Measurements from ENCODE around the gene GPC6.

The GPC6 gene

DNA sequence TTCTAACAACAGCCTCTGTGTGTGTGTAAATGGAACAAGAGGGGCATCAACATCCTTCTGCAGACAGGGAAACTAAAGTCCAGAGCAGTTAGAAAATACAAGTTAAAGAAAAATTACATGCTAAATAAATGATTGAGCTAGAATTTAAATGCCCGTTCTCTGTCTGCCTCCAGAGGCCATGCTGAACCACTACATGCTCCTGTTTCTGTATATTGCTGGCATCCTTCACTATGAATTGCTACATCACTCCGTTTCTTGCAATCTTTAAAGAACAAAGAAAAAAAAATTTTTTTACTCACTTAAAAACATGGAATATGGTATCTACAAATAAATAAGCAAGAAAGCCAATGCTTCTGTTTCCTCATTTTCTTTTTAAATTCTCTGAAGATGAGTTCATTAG lies 1205.0 kb downstream of the GPC6 start:
- H3K9me3 Mint-ChIP-seq, result no peaks in the 10 kb centered on the region
- no peak overlapping the region for H3K4me3 Mint-ChIP-seq
- DNase-seq, result no peak
- H3K4me1 Mint-ChIP-seq, result peaks cover 12% of the 10 kb centered on the region
- H3K27ac Mint-ChIP-seq, result no peak overlapping the region
- H3K27me3 Mint-ChIP-seq (ENCODE audit: low read depth, poor library complexity), result peaks cover 3% of the 10 kb centered on the region
- no peaks in the 10 kb centered on the region for H3K36me3 Mint-ChIP-seq (ENCODE audit: low read depth)
- TF ChIP-seq, protein P1, sequence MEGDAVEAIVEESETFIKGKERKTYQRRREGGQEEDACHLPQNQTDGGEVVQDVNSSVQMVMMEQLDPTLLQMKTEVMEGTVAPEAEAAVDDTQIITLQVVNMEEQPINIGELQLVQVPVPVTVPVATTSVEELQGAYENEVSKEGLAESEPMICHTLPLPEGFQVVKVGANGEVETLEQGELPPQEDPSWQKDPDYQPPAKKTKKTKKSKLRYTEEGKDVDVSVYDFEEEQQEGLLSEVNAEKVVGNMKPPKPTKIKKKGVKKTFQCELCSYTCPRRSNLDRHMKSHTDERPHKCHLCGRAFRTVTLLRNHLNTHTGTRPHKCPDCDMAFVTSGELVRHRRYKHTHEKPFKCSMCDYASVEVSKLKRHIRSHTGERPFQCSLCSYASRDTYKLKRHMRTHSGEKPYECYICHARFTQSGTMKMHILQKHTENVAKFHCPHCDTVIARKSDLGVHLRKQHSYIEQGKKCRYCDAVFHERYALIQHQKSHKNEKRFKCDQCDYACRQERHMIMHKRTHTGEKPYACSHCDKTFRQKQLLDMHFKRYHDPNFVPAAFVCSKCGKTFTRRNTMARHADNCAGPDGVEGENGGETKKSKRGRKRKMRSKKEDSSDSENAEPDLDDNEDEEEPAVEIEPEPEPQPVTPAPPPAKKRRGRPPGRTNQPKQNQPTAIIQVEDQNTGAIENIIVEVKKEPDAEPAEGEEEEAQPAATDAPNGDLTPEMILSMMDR (IDR thresholded peaks at IDR 0.05), result no peak

DNA sequence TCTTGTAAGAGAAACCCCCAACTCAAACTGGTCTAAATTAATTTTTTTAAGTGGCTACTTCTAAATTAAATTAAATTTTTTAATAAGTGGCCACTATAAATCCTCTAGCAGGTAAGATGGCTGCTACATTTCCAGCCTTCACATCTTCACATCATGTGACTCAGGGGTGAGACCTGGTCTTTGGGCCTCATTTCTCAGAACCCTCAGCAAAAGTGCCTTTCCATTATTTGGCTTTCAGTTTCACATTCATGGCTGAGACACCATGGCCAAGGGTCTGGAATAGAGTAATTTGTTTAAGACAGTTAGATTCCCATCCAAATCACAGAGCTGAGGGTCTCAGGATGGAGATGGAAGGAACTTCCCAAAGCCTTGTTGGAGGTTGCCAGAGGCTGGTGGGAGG lies 1205.4 kb downstream of the GPC6 start:
- TF ChIP-seq, protein P1 (IDR thresholded peaks at IDR 0.05), result no peak
- Mint-ChIP-seq H3K4me1 (peaks cover 12% of the 10 kb centered on the region), H3K4me3 (no peak overlapping the region), H3K27ac (peak overlapping the region; percentile 86), H3K9me3 (no peaks in the 10 kb centered on the region), H3K27me3 (ENCODE audit: low read depth, poor library complexity) (peaks cover 3% of the 10 kb centered on the region), H3K36me3 (ENCODE audit: low read depth) (no peaks in the 10 kb centered on the region)
- no peak for DNase-seq

DNA sequence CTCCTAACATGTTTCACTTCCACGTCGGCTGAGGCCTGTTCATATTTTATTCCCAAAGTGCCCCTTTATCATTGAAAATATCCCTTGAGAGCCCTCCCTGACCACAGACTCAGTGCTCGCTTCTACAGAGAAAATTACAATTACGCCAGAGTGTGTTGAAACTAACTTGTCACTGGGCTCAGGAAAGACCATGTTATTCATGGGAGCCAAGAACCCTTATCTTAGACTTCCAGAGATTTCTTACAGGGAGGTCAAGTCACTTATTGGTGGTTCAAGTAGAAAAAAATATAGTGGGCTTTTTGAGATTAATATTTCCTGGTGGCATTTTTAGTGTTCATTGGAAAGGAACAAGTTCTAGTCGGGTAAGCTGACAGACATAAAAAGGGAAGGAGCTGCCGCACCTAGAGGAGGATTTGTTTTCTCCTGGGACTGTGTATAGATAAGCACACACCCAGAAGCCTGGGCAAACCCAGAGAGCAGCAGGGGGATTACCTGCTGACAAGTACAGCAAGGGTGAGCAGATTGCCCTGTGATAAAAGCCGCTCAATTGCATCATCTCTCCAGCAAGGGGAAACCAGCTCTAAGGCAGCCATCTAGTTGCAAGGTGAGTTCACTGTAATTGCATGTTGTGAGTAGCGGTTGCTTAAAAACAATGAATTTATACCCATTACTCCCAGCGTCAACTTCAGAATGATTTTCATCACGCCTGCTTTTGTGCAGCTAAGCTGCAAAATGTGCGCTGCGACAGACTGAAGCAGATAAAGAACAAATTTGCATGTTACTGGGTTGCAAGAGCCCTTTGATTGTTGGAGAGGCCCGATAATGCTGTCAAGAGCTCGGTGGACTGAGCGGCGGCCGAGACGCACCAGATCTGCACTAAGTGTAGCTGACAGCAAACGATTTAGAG lies 1206.7 kb downstream of the GPC6 start:
- H3K36me3 Mint-ChIP-seq (ENCODE audit: low read depth), result no peaks in the 10 kb centered on the region
- H3K9me3 Mint-ChIP-seq, result no peaks in the 10 kb centered on the region
- peaks cover 6% of the 10 kb centered on the region for H3K27me3 Mint-ChIP-seq (ENCODE audit: low read depth, poor library complexity)
- TF ChIP-seq, protein P1 (IDR thresholded peaks at IDR 0.05), result no peak
- no peak for DNase-seq
- H3K27ac Mint-ChIP-seq, result no peak overlapping the region
- H3K4me3 Mint-ChIP-seq, result no peak overlapping the region
- H3K4me1 Mint-ChIP-seq, result peaks cover 12% of the 10 kb centered on the region

DNA sequence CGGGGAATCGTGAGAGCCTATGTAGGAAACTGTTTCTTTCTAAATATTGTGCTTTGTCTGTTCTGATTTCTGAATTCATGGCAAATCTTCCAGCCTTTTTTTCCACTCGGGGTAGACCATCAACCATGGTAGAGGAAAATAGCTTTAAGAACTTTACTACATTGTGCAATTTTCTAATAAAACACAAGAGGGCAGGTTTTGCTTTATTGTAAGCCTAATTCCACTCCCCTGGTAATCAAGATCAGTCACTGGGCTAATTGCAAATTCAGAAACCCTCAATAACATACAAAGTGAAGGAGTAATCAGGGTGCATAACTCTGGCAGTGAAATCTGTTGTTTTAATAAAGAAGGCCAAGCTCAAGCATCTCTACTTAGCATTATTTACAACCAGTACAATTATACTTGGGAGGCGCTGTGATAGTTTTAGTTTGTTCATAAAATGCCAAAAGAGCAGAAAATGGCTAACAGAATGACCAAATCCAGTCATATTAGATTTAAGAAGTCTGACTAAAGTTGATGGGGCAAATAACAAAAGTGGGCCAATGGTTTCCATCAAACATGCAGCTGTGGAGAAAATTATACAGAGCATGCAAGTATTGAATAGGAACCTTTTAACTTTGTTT lies 1209.1 kb downstream of the GPC6 start:
- H3K4me3 Mint-ChIP-seq, result no peak overlapping the region
- DNase-seq, result no peak
- no peaks in the 10 kb centered on the region for H3K9me3 Mint-ChIP-seq
- H3K36me3 Mint-ChIP-seq (ENCODE audit: low read depth), result no peaks in the 10 kb centered on the region
- TF ChIP-seq, protein P1 (IDR thresholded peaks at IDR 0.05), result peak; percentile 54
- H3K27ac Mint-ChIP-seq, result no peak overlapping the region
- H3K27me3 Mint-ChIP-seq (ENCODE audit: low read depth, poor library complexity), result peaks cover 10% of the 10 kb centered on the region
- peaks cover 12% of the 10 kb centered on the region for H3K4me1 Mint-ChIP-seq

DNA sequence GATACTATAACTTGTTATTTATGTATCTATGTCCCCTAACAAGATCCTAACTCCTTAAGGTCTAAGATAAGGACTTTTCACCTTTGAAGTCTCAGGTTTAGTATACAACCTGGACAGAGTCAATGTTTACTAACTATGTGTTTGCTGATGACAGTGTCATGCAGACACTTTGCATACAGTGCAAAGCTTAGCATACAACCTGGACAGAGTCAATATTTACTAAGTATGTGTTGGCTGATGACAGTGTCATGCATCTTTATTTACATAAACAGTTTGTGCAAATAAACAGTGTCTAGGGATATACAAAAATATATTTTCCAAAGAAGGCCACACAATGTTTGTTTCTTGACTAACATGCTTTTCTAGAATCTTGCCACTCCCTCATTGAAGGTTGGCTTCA lies 1218.2 kb downstream of the GPC6 start:
- TF ChIP-seq, protein P1 (IDR thresholded peaks at IDR 0.05), result no peak
- H3K4me1 Mint-ChIP-seq, result no peaks in the 10 kb centered on the region
- H3K9me3 Mint-ChIP-seq, result no peaks in the 10 kb centered on the region
- H3K27ac Mint-ChIP-seq, result no peak overlapping the region
- no peak overlapping the region for H3K4me3 Mint-ChIP-seq
- no peak for DNase-seq
- no peaks in the 10 kb centered on the region for H3K36me3 Mint-ChIP-seq (ENCODE audit: low read depth)
- peaks cover under 1% of the 10 kb centered on the region for H3K27me3 Mint-ChIP-seq (ENCODE audit: low read depth, poor library complexity)

Measured in nephron progenitor cell (in vitro differentiated cells).